Fibroblast of the aortic adventitia (primary cell): ENCODE data around the gene PARL. TPM values are rescaled to one million over a fixed set of nuclear protein-coding genes. Genes with fewer than 3 reads are reported as not detected.

Experiments
- DNase-seq: peaks from one replicate; pipeline ENCODE4 v3.0.0-alpha.2; 2010; ENCODE audit warnings: low read depth
- H3K4me3 ChIP-seq: 2 replicates; pipeline ENCODE4 v1.5.1; 2011; ENCODE audit warnings: low read depth, mild to moderate bottlenecking, control low read depth, low read length, moderate library complexity
- total RNA-seq: library from RNA; depleted of rRNA; stranded (reverse); fragments of >200 nt; gene quantifications from 2 replicates; pipeline ENCODE4 v1.2.3, GENCODE V29; 2012; ENCODE audit warnings: low replicate concordance
- TF ChIP-seq, protein P1 (sequence below): IDR thresholded peaks from 2 replicates; pipeline ENCODE4 v1.5.1; 2011; ENCODE audit warnings: mild to moderate bottlenecking, low read length, control low read depth, inconsistent platforms; ENCODE audit not compliant: insufficient read depth

PARL gene
- total RNA-seq, 1 donor = 32.7 TPM

- H3K4me3 ChIP-seq = no peak overlapping the region
- DNase-seq = no peak
- TF ChIP-seq, protein P1, sequence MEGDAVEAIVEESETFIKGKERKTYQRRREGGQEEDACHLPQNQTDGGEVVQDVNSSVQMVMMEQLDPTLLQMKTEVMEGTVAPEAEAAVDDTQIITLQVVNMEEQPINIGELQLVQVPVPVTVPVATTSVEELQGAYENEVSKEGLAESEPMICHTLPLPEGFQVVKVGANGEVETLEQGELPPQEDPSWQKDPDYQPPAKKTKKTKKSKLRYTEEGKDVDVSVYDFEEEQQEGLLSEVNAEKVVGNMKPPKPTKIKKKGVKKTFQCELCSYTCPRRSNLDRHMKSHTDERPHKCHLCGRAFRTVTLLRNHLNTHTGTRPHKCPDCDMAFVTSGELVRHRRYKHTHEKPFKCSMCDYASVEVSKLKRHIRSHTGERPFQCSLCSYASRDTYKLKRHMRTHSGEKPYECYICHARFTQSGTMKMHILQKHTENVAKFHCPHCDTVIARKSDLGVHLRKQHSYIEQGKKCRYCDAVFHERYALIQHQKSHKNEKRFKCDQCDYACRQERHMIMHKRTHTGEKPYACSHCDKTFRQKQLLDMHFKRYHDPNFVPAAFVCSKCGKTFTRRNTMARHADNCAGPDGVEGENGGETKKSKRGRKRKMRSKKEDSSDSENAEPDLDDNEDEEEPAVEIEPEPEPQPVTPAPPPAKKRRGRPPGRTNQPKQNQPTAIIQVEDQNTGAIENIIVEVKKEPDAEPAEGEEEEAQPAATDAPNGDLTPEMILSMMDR = no peak
Measured at GRCh38 chr3:183830187-183830586, 54.5 kb downstream of the PARL start.

GRCh38 chr3:183829466-183829865 is 55.2 kb downstream of the PARL start:
- no peak for DNase-seq
- H3K4me3 ChIP-seq = no peak overlapping the region
- TF ChIP-seq, protein P1 = no peak

GRCh38 chr3:183828538-183828870 is 56.2 kb downstream of the PARL start:
- no peak for DNase-seq
- TF ChIP-seq, protein P1 = no peak
- H3K4me3 ChIP-seq = no peak overlapping the region

DNA sequence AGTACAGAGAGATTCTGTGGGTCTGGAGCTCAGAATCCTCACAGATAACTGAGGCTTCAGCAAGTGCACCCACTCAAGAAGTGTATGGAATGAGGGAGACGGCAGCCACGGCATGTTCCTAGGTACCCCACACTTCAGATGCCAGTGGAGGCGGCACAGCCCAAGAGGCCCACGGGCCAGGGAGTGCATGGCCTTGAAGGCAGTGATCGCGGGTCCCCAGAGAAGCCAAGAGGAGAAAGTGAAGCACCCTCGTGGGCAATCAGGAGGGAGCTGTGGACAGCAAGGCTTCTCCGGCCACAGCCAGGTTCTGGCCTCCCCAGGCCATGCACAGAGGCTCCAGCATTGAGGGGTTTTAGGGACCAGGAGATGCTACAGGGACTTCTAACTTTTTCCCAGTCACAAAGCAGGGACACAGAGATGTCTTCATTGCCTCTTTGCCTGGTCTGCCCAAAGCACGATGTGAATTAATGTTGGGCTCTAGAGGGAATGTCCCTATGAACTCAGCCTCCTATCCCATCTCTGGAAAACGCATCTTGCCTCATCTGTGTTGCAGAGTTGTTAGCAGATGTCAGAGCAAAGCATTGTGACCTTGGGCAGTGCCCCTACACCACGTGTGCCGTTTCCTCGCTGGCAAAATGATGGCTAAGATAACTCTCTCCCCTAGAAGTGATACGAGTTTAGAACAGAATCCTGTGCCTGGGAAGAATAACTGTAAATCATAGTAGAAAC is 56.7 kb downstream of the PARL start:
- H3K4me3 ChIP-seq = no peak overlapping the region
- no peak for DNase-seq
- TF ChIP-seq, protein P1 = no peak

- TF ChIP-seq, protein P1 = no peak
- no peak overlapping the region for H3K4me3 ChIP-seq
- DNase-seq = no peak
Measured at GRCh38 chr3:183826448-183827250, 58.0 kb downstream of the PARL start.

GRCh38 chr3:183825456-183826161 is 59.1 kb downstream of the PARL start, which contains the start of gene MAP6D1:
Gene MAP6D1, minus strand, starts transcription at chr3:183825577. Its CDS starts 30 bp downstream, at chr3:183825547.
- peak; percentile 18 for DNase-seq
- TF ChIP-seq, protein P1 = peak; percentile 24
- peak within 1 kb of the TSS; percentile 69 for H3K4me3 ChIP-seq
